GM19455 (cell line): ENCODE measurements around the gene MATN3.
"Not testable (repeated sequence)": the region's sequence is repeated elsewhere in the genome, so short reads cannot be mapped to it uniquely, and the experiment has no call there.

Experiments used
- ATAC-seq: cut with Tn5 transposase; IDR thresholded peaks from one replicate; pipeline ENCODE4 v1.9.1; 2021; ENCODE audit not compliant: unreplicated experiment

MATN3 gene

GRCh38 chr2:20012282-20013125 lies at the start of gene MATN3:
MATN3 (minus strand) TSS chr2:20012668; CDS start chr2:20012631, 37 bp downstream.
- no peak for ATAC-seq

- no peak for ATAC-seq
These were observed 49.5 kb upstream of the MATN3 start for GRCh38 chr2:20061940-20062339.

GRCh38 chr2:20061476-20061875 lies 49.0 kb upstream of the MATN3 start:
- no peak for ATAC-seq

- ATAC-seq: no peak
These were observed 47.6 kb upstream of the MATN3 start for GRCh38 chr2:20060106-20060505.

GRCh38 chr2:20057268-20057667 lies 44.8 kb upstream of the MATN3 start:
- no peak for ATAC-seq

- no peak for ATAC-seq
These were observed 42.5 kb upstream of the MATN3 start for GRCh38 chr2:20054931-20055330.

- no peak for ATAC-seq
These were observed 41.7 kb upstream of the MATN3 start for GRCh38 chr2:20054119-20054518.

- no peak for ATAC-seq
These were observed 40.4 kb upstream of the MATN3 start for GRCh38 chr2:20052861-20053281.

- no peak for ATAC-seq
These were observed 39.9 kb upstream of the MATN3 start for GRCh38 chr2:20052229-20052851.

GRCh38 chr2:20051532-20052228 lies 39.2 kb upstream of the MATN3 start, which contains the start of gene LAPTM4A:
LAPTM4A (minus strand) TSS chr2:20051628; CDS start chr2:20051520, 108 bp downstream.
- ATAC-seq: peak; percentile 98

- ATAC-seq: peak; percentile 29
These were observed 38.4 kb upstream of the MATN3 start for GRCh38 chr2:20050646-20051531.

GRCh38 chr2:20050104-20050645 lies 37.7 kb upstream of the MATN3 start:
- ATAC-seq: peak; percentile 21

GRCh38 chr2:20049637-20050036 lies 37.2 kb upstream of the MATN3 start:
- no peak for ATAC-seq

- no peak for ATAC-seq
These were observed 36.3 kb upstream of the MATN3 start for GRCh38 chr2:20048488-20049448.

- ATAC-seq: not testable (repeated sequence)
These were observed 33.3 kb upstream of the MATN3 start for GRCh38 chr2:20045712-20046292.

GRCh38 chr2:20044778-20045177 lies 32.3 kb upstream of the MATN3 start:
- no peak for ATAC-seq

- ATAC-seq: no peak
These were observed 30.1 kb upstream of the MATN3 start for GRCh38 chr2:20042531-20042930.

- no peak for ATAC-seq
These were observed 28.2 kb upstream of the MATN3 start for GRCh38 chr2:20040489-20041172.
